Liver (tissue), 9 donors: Measurements from ENCODE around the gene C1GALT1. TPM values are rescaled to one million over a fixed set of nuclear protein-coding genes. Genes with fewer than 3 reads are reported as not detected.

Experiments used
- DNase-seq: peaks from one replicate; pipeline ENCODE4 v3.0.0-alpha.2; 2017; ENCODE audit warnings: low spot score
- H3K27ac ChIP-seq, 2 donors: one replicate each; pipeline ENCODE4 v1.7.0; 2013; ENCODE audit warnings: inconsistent platforms in 2 of 2, low read length in 2 of 2, control low read depth in 1 of 2, low read depth in 1 of 2, mild to moderate bottlenecking in 1 of 2
- H3K27me3 ChIP-seq, 4 donors: one replicate each; pipeline versions ENCODE4 v1.6.1 to v1.7.0; 2013; ENCODE audit warnings: low read length in 3 of 4, inconsistent platforms in 1 of 4, mild to moderate bottlenecking in 1 of 4, moderate library complexity in 1 of 4; ENCODE audit not compliant: control insufficient read depth in 4 of 4, insufficient read depth in 4 of 4
- H3K36me3 ChIP-seq, 4 donors: one replicate each; pipeline versions ENCODE4 v1.6.1 to v1.7.0; 2013; ENCODE audit warnings: low read length in 3 of 4, mild to moderate bottlenecking in 3 of 4, low read depth in 1 of 4, moderate library complexity in 1 of 4; ENCODE audit not compliant: control insufficient read depth in 4 of 4, insufficient read depth in 3 of 4
- H3K4me1 ChIP-seq, 4 donors: one replicate each; pipeline versions ENCODE4 v1.6.1 to v1.7.0; 2013; ENCODE audit warnings: low read length in 3 of 4, mild to moderate bottlenecking in 3 of 4, moderate library complexity in 1 of 4; ENCODE audit not compliant: control insufficient read depth in 4 of 4, insufficient read depth in 4 of 4
- H3K4me3 ChIP-seq, 3 donors: one replicate each; pipeline versions ENCODE4 v1.6.1 to v1.7.0; 2013; ENCODE audit warnings: low read length in 3 of 3, control low read depth in 1 of 3, low read depth in 1 of 3, mild to moderate bottlenecking in 1 of 3
- H3K9ac ChIP-seq, 2 donors: one replicate each; pipeline ENCODE4 v1.7.0; 2013; ENCODE audit warnings: low read length in 2 of 2, mild to moderate bottlenecking in 2 of 2, moderate library complexity in 2 of 2, control low read depth in 1 of 2, low read depth in 1 of 2
- H3K9me3 ChIP-seq, 4 donors: one replicate each; pipeline versions ENCODE4 v1.6.1 to v1.7.0; 2013; ENCODE audit warnings: low read length in 3 of 4; ENCODE audit not compliant: control insufficient read depth in 4 of 4
- EGR1 ChIP-seq, 2 donors: IDR thresholded peaks; 2 replicates each; pipeline ENCODE4 v1.6.1; 2016 to 2018; ENCODE audit warnings: antibody characterized with exemption in 2 of 2, low read depth in 2 of 2
- HNF4G ChIP-seq: IDR thresholded peaks from 2 replicates; pipeline ENCODE4 v1.6.1; 2016; ENCODE audit warnings: antibody characterized with exemption
- JUND ChIP-seq, 2 donors: IDR thresholded peaks; 2 replicates each; pipeline ENCODE4 v1.6.1; 2016; ENCODE audit warnings: antibody characterized with exemption in 2 of 2
- NR2F2 ChIP-seq: IDR thresholded peaks from 2 replicates; pipeline ENCODE4 v1.6.1; 2016; ENCODE audit warnings: antibody characterized with exemption
- RAD21 ChIP-seq, 2 donors: IDR thresholded peaks; 2 replicates each; pipeline ENCODE4 v1.6.1; 2016; ENCODE audit warnings: antibody characterized with exemption in 2 of 2, mild to moderate bottlenecking in 2 of 2
- REST ChIP-seq: IDR thresholded peaks from 2 replicates; pipeline ENCODE4 v1.6.1; 2016; ENCODE audit warnings: antibody characterized with exemption, mild to moderate bottlenecking
- RXRA ChIP-seq, 2 donors: IDR thresholded peaks; 2 replicates each; pipeline ENCODE4 v1.6.1; 2017 to 2018; ENCODE audit warnings: antibody characterized with exemption in 2 of 2, mild to moderate bottlenecking in 1 of 2
- SP1 ChIP-seq: IDR thresholded peaks from 2 replicates; pipeline ENCODE4 v1.6.1; 2018; ENCODE audit warnings: antibody characterized with exemption, mild to moderate bottlenecking
- ZBTB33 ChIP-seq: IDR thresholded peaks from 2 replicates; pipeline ENCODE4 v1.6.1; 2016; ENCODE audit warnings: antibody characterized with exemption
- WGBS: extraction: QIAGEN DNeasy Blood & Tissue Kit; methylation state at CpG from one replicate; pipeline ENCODE4 v1.1.7; 2013; 5-methylcytosine and 5-hydroxymethylcytosine counted together
- polyA plus RNA-seq, 2 donors: library from polyadenylated mRNA; stranded (reverse) in 1 of 2; unstranded in 1 of 2; fragments of 200-250 nt in 1 of 2; fragments of >200 nt in 1 of 2; fragmentation: Nextera tagmentation in 1 of 2; extraction: Ambion mirVana in 1 of 2; gene quantifications; one replicate each; pipeline versions ENCODE4 v1.2.1 to v1.2.3, GENCODE V29; 2013 to 2015
- total RNA-seq, 2 donors: library from RNA; depleted of rRNA; stranded (reverse); fragments of >200 nt; gene quantifications; one replicate each; pipeline ENCODE4 v1.2.3, GENCODE V29; 2014
- donor health status: healthy.
- donor health status: healthy.
- donor health status: healthy.
- donor health status: healthy.
- donor health status: healthy.

Gene C1GALT1
- total and polyA plus RNA-seq, 4 donors, result 5.6 to 28.6 (median 12.5) TPM

- Histone ChIP-seq H3K4me1 (peaks cover 0 to 11% (median 5%) of the 10 kb centered on the region in 4 donors), H3K36me3 (no peaks in the 10 kb centered on the region), H3K27me3 (no peaks in the 10 kb centered on the region), H3K27ac (no peak overlapping the region), H3K9me3 (no peaks in the 10 kb centered on the region), H3K4me3 (no peak overlapping the region), H3K9ac (no peak overlapping the region)
- TF ChIP-seq HNF4G (no peak), ZBTB33 (no peak)
- 91% methylated on average over 6 of the region's 6 CpGs for WGBS
- DNase-seq, result no peak
These were observed 74.5 kb downstream of the C1GALT1 start for GRCh38 chr7:7256731-7257274.

GRCh38 chr7:7257899-7258692 lies 75.8 kb downstream of the C1GALT1 start:
- H3K36me3 ChIP-seq, result no peaks in the 10 kb centered on the region
- H3K27me3 ChIP-seq, result no peaks in the 10 kb centered on the region
- H3K9me3 ChIP-seq, result no peaks in the 10 kb centered on the region
- DNase-seq, result no peak
- peak overlapping the region in 1 of 2 donors; percentile 58 for H3K9ac ChIP-seq
- H3K4me1 ChIP-seq, result peaks cover 0 to 11% (median 5%) of the 10 kb centered on the region in 4 donors
- WGBS, result 71% methylated on average over 7 of the region's 7 CpGs
- peak overlapping the region in 1 of 2 donors; percentile 55 for H3K27ac ChIP-seq
- H3K4me3 ChIP-seq, result no peak overlapping the region
- no peak for TF ChIP-seq ZBTB33
- TF ChIP-seq RAD21 (IDR thresholded peaks at IDR 0.05), result no peak
- TF ChIP-seq JUND (IDR thresholded peaks at IDR 0.05), result no peak
- TF ChIP-seq RXRA (IDR thresholded peaks at IDR 0.05), result no peak
- no peak for TF ChIP-seq NR2F2
- no peak for TF ChIP-seq REST
- no peak for TF ChIP-seq SP1
- no peak for TF ChIP-seq EGR1 (IDR thresholded peaks at IDR 0.05; ENCODE audit: low read depth in 2 of 2)
